WTC11 (cell line): ENCODE measurements around the gene ACIN1. TPM values are rescaled to one million over a fixed set of nuclear protein-coding genes. Genes with fewer than 3 reads are reported as not detected.

Source experiments
- FOXK1 ChIP-seq: sonication (generic); formaldehyde crosslinking; IDR thresholded peaks from 2 replicates; pipeline ENCODE4 v1.8.0; 2022; ENCODE audit warnings: mild to moderate bottlenecking, moderate library complexity, missing genetic modification reagents
- IRF2 ChIP-seq: sonication (generic); formaldehyde crosslinking; IDR thresholded peaks from 2 replicates; pipeline ENCODE4 v1.8.0; 2022; ENCODE audit warnings: low read depth, missing genetic modification reagents, borderline replicate concordance
- KAT7 ChIP-seq: sonication (generic); formaldehyde crosslinking; IDR thresholded peaks from 2 replicates; pipeline ENCODE4 v1.8.1; 2023; ENCODE audit warnings: missing genetic modification reagents, mild to moderate bottlenecking, borderline replicate concordance
- ZNF423 ChIP-seq: fragments of 250-450 bp; sonication (Bioruptor Pico); IDR thresholded peaks from 2 replicates; pipeline ENCODE4 v2.1.2; 2022; ENCODE audit warnings: mild to moderate bottlenecking, moderate library complexity
- total RNA-seq: library from RNA; stranded (reverse); gene quantifications from 3 replicates; pipeline ENCODE4 v1.2.3, GENCODE V29; 2021
- TF ChIP-seq, protein P1 (sequence below): sonication (generic); formaldehyde crosslinking; IDR thresholded peaks from 2 replicates; pipeline ENCODE4 v1.8.0; 2023; ENCODE audit warnings: mild to moderate bottlenecking, missing genetic modification reagents
- TF ChIP-seq, protein P2 (sequence below): sonication (generic); formaldehyde crosslinking; IDR thresholded peaks from 2 replicates; pipeline ENCODE4 v1.8.0; 2023; ENCODE audit warnings: missing genetic modification reagents
- TF ChIP-seq, protein P3 (sequence below): fragments of 250-450 bp; sonication (Bioruptor Pico); IDR thresholded peaks from 2 replicates; pipeline ENCODE4 v1.9.0; 2021; ENCODE audit warnings: mild to moderate bottlenecking, borderline replicate concordance
- TF ChIP-seq, protein P4 (sequence below): sonication (generic); formaldehyde crosslinking; IDR thresholded peaks from 2 replicates; pipeline ENCODE4 v1.8.0; 2022; ENCODE audit warnings: mild to moderate bottlenecking, missing genetic modification reagents
- TF ChIP-seq, protein P5 (sequence below): sonication (generic); formaldehyde crosslinking; IDR thresholded peaks from 2 replicates; pipeline ENCODE4 v1.8.1; 2023; ENCODE audit warnings: mild to moderate bottlenecking, missing genetic modification reagents, borderline replicate concordance
- TF ChIP-seq, protein P6 (sequence below): sonication (generic); formaldehyde crosslinking; IDR thresholded peaks from 2 replicates; pipeline ENCODE4 v1.8.0; 2022; ENCODE audit warnings: missing genetic modification reagents

The ACIN1 gene
- total RNA-seq, 1 experiment from 2014 or later, result 229 TPM

DNA sequence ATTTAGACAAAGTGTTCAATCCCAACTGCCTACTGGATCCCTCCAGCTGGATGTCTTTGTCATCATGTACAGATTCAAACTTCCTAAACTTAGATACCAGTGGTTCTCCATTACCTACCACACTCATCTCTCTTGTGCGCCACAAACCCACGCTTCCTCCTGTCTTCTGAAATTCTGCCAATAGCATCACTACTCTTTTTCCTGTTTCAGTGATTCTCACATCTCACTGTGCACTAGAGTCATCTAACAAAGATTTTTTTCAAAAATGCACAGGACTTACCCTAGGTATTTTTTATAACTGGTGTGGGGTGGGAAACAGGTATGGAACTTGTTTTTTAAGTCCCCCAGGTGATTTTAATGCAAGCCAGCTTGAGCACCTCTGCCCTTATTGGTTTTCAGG is 66.1 kb downstream of the ACIN1 start (continued):
- TF ChIP-seq, protein P1, sequence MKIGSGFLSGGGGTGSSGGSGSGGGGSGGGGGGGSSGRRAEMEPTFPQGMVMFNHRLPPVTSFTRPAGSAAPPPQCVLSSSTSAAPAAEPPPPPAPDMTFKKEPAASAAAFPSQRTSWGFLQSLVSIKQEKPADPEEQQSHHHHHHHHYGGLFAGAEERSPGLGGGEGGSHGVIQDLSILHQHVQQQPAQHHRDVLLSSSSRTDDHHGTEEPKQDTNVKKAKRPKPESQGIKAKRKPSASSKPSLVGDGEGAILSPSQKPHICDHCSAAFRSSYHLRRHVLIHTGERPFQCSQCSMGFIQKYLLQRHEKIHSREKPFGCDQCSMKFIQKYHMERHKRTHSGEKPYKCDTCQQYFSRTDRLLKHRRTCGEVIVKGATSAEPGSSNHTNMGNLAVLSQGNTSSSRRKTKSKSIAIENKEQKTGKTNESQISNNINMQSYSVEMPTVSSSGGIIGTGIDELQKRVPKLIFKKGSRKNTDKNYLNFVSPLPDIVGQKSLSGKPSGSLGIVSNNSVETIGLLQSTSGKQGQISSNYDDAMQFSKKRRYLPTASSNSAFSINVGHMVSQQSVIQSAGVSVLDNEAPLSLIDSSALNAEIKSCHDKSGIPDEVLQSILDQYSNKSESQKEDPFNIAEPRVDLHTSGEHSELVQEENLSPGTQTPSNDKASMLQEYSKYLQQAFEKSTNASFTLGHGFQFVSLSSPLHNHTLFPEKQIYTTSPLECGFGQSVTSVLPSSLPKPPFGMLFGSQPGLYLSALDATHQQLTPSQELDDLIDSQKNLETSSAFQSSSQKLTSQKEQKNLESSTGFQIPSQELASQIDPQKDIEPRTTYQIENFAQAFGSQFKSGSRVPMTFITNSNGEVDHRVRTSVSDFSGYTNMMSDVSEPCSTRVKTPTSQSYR (CRISPR knock-in tag), result no peak
- no peak for TF ChIP-seq IRF2
- TF ChIP-seq, protein P2, sequence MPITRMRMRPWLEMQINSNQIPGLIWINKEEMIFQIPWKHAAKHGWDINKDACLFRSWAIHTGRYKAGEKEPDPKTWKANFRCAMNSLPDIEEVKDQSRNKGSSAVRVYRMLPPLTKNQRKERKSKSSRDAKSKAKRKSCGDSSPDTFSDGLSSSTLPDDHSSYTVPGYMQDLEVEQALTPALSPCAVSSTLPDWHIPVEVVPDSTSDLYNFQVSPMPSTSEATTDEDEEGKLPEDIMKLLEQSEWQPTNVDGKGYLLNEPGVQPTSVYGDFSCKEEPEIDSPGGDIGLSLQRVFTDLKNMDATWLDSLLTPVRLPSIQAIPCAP (CRISPR knock-in tag), result no peak
- TF ChIP-seq, protein P3, sequence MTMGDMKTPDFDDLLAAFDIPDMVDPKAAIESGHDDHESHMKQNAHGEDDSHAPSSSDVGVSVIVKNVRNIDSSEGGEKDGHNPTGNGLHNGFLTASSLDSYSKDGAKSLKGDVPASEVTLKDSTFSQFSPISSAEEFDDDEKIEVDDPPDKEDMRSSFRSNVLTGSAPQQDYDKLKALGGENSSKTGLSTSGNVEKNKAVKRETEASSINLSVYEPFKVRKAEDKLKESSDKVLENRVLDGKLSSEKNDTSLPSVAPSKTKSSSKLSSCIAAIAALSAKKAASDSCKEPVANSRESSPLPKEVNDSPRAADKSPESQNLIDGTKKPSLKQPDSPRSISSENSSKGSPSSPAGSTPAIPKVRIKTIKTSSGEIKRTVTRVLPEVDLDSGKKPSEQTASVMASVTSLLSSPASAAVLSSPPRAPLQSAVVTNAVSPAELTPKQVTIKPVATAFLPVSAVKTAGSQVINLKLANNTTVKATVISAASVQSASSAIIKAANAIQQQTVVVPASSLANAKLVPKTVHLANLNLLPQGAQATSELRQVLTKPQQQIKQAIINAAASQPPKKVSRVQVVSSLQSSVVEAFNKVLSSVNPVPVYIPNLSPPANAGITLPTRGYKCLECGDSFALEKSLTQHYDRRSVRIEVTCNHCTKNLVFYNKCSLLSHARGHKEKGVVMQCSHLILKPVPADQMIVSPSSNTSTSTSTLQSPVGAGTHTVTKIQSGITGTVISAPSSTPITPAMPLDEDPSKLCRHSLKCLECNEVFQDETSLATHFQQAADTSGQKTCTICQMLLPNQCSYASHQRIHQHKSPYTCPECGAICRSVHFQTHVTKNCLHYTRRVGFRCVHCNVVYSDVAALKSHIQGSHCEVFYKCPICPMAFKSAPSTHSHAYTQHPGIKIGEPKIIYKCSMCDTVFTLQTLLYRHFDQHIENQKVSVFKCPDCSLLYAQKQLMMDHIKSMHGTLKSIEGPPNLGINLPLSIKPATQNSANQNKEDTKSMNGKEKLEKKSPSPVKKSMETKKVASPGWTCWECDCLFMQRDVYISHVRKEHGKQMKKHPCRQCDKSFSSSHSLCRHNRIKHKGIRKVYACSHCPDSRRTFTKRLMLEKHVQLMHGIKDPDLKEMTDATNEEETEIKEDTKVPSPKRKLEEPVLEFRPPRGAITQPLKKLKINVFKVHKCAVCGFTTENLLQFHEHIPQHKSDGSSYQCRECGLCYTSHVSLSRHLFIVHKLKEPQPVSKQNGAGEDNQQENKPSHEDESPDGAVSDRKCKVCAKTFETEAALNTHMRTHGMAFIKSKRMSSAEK, result no peak
- TF ChIP-seq KAT7 (CRISPR knock-in tag), result no peak
- TF ChIP-seq ZNF423 (CRISPR knock-in tag), result no peak
- TF ChIP-seq, protein P4, sequence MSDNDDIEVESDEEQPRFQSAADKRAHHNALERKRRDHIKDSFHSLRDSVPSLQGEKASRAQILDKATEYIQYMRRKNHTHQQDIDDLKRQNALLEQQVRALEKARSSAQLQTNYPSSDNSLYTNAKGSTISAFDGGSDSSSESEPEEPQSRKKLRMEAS, result no peak
- no peak for TF ChIP-seq FOXK1 (CRISPR knock-in tag)
- TF ChIP-seq, protein P5, sequence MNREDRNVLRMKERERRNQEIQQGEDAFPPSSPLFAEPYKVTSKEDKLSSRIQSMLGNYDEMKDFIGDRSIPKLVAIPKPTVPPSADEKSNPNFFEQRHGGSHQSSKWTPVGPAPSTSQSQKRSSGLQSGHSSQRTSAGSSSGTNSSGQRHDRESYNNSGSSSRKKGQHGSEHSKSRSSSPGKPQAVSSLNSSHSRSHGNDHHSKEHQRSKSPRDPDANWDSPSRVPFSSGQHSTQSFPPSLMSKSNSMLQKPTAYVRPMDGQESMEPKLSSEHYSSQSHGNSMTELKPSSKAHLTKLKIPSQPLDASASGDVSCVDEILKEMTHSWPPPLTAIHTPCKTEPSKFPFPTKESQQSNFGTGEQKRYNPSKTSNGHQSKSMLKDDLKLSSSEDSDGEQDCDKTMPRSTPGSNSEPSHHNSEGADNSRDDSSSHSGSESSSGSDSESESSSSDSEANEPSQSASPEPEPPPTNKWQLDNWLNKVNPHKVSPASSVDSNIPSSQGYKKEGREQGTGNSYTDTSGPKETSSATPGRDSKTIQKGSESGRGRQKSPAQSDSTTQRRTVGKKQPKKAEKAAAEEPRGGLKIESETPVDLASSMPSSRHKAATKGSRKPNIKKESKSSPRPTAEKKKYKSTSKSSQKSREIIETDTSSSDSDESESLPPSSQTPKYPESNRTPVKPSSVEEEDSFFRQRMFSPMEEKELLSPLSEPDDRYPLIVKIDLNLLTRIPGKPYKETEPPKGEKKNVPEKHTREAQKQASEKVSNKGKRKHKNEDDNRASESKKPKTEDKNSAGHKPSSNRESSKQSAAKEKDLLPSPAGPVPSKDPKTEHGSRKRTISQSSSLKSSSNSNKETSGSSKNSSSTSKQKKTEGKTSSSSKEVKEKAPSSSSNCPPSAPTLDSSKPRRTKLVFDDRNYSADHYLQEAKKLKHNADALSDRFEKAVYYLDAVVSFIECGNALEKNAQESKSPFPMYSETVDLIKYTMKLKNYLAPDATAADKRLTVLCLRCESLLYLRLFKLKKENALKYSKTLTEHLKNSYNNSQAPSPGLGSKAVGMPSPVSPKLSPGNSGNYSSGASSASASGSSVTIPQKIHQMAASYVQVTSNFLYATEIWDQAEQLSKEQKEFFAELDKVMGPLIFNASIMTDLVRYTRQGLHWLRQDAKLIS (CRISPR knock-in tag), result no peak
- TF ChIP-seq, protein P6, sequence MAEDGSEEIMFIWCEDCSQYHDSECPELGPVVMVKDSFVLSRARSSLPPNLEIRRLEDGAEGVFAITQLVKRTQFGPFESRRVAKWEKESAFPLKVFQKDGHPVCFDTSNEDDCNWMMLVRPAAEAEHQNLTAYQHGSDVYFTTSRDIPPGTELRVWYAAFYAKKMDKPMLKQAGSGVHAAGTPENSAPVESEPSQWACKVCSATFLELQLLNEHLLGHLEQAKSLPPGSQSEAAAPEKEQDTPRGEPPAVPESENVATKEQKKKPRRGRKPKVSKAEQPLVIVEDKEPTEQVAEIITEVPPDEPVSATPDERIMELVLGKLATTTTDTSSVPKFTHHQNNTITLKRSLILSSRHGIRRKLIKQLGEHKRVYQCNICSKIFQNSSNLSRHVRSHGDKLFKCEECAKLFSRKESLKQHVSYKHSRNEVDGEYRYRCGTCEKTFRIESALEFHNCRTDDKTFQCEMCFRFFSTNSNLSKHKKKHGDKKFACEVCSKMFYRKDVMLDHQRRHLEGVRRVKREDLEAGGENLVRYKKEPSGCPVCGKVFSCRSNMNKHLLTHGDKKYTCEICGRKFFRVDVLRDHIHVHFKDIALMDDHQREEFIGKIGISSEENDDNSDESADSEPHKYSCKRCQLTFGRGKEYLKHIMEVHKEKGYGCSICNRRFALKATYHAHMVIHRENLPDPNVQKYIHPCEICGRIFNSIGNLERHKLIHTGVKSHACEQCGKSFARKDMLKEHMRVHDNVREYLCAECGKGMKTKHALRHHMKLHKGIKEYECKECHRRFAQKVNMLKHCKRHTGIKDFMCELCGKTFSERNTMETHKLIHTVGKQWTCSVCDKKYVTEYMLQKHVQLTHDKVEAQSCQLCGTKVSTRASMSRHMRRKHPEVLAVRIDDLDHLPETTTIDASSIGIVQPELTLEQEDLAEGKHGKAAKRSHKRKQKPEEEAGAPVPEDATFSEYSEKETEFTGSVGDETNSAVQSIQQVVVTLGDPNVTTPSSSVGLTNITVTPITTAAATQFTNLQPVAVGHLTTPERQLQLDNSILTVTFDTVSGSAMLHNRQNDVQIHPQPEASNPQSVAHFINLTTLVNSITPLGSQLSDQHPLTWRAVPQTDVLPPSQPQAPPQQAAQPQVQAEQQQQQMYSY, result no peak
